H1 (cell line): Measurements from ENCODE around the gene ROS1.

Experiments used
- BCL11A ChIP-seq, 2 experiments: IDR thresholded peaks; one replicate each; pipeline ENCODE4 v1.6.1; 2011; ENCODE audit warnings: low read depth in 2 of 2, low read length in 2 of 2, mild to moderate bottlenecking in 2 of 2
- JUND ChIP-seq: IDR thresholded peaks from 2 replicates; pipeline ENCODE4 v1.6.1; 2011; ENCODE audit warnings: mild to moderate bottlenecking, improper control_type of control experiment, low read length
- POLR2AphosphoS5 ChIP-seq: IDR thresholded peaks from 2 replicates; pipeline ENCODE4 v1.6.1; 2011; ENCODE audit warnings: low read depth, low read length

DNA sequence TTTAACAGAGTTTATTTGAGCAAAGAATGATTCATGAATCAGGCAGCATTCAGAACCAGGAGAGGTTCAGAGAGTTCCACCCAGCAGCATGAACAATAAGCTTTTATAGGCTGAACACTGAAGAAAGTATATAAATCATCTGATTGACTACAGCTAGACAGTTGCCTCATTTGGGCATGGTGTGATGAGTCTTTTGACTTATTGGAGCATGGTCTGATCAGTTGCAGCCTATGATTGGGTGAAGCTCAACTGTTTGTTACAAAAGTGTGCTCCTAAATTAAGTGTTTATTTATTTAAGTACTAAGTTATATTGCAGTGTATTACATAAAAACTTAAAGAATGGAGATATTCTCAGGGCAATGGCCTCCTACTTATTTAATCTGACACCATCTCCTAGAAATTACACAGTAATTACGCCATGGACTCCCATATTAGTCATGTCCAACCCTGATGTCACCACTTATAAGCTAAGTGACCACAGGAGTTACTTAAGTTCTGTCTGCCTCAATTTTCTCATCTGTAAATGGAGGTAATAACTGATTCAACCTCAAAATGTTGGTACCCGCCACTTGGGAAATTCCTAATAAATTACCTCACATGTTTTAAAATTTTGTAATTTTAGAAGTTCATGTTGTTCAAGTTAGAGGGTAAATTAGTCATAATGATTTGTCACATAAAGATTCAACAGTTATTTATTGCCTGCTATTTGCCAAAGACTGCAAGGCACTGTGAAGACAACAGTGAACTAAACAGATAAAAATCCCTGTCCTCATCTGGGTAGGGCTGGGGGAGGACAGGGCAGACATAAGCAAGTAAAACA is 15.2 kb upstream of the ROS1 start:
- TF ChIP-seq BCL11A (IDR thresholded peaks at IDR 0.05; ENCODE audit: low read depth in 2 of 2, low read length in 2 of 2) (no peak), JUND (no peak), POLR2AphosphoS5 (no peak)
